Heart right ventricle (tissue), 16 donors: ENCODE results near the gene SLC17A9. TPM values are rescaled to one million over a fixed set of nuclear protein-coding genes. Genes with fewer than 3 reads are reported as not detected.

ENCODE experiments used
- ATAC-seq, 8 donors: fragments of 200-7000 bp; cut with Tn5 transposase; one replicate each; pipeline ENCODE4 v1.9.1; 2020; ENCODE audit warnings: mild to moderate bottlenecking in 8 of 8, moderate library complexity in 8 of 8, moderate number of reproducible peaks in 1 of 8
- DNase-seq, 2 donors: peaks; one replicate each; pipeline ENCODE4 v3.0.0-alpha.2; 2020
- H3K27ac ChIP-seq, 10 donors: fragments of 200-600 bp; sonication (generic) in 2 of 10; one replicate each; pipeline versions ENCODE4 v1.5.0 to v1.8.0; 2020 to 2022; ENCODE audit warnings: mild to moderate bottlenecking in 3 of 10
- H3K27me3 ChIP-seq, 7 donors: fragments of 200-600 bp; one replicate each; pipeline ENCODE4 v1.8.0; 2021 to 2022; ENCODE audit warnings: mild to moderate bottlenecking in 2 of 7
- H3K36me3 ChIP-seq, 9 donors: fragments of 200-600 bp; sonication (generic) in 1 of 9; one replicate each; pipeline versions ENCODE4 v1.5.0 to v1.8.0; 2020 to 2022; ENCODE audit warnings: mild to moderate bottlenecking in 2 of 9
- H3K4me1 ChIP-seq, 9 donors: fragments of 200-600 bp; sonication (generic) in 1 of 9; one replicate each; pipeline versions ENCODE4 v1.5.0 to v1.8.0; 2020 to 2022; ENCODE audit warnings: mild to moderate bottlenecking in 4 of 9
- H3K4me3 ChIP-seq, 10 donors: fragments of 200-600 bp; sonication (generic) in 2 of 10; one replicate each; pipeline versions ENCODE4 v1.5.0 to v1.8.0; 2020 to 2022; ENCODE audit warnings: mild to moderate bottlenecking in 7 of 10, moderate library complexity in 2 of 10
- H3K9me3 ChIP-seq, 11 donors: fragments of 200-600 bp in 10 of 11; sonication (generic) in 2 of 11; one replicate each; pipeline versions ENCODE4 v1.5.0 to v1.8.0; 2013 to 2022; ENCODE audit warnings: mild to moderate bottlenecking in 2 of 11, control low read depth in 1 of 11, moderate library complexity in 1 of 11
- WGBS, 2 donors: extraction: QIAGEN DNeasy Blood & Tissue Kit; methylation state at CpG; one replicate each; pipeline ENCODE4 v1.1.7; 2013; ENCODE audit warnings: inconsistent platforms in 1 of 2; 5-methylcytosine and 5-hydroxymethylcytosine counted together
- intact Hi-C, 10 donors: fragments of 100-400 bp; cut with DNase I; formaldehyde crosslinking; loops; one replicate each; pipeline versions ENCODE4 v1.11.1 to v1.14.2; 2022
- polyA plus RNA-seq, 2 donors: library from polyadenylated mRNA; stranded (reverse); fragments of 200-250 nt; gene quantifications; one replicate each; pipeline ENCODE4 v1.2.3, GENCODE V29; 2013
- total RNA-seq, 10 donors: library from RNA; stranded (reverse); fragmentation: NEBNext Ultra II Directional in 3 of 10; extraction: Animal tissue kit (Norgen Biotek cat#: 25700) in 3 of 10; gene quantifications; one replicate each; pipeline versions ENCODE4 v1.2.1 to v1.2.4, GENCODE V29; 2021 to 2023
- TF ChIP-seq, protein P1 (sequence below), 9 donors: fragments of 200-600 bp; sonication (generic) in 2 of 9; IDR thresholded peaks; one replicate each; pipeline versions ENCODE4 v1.5.0 to v1.8.0; 2021 to 2022; ENCODE audit warnings: antibody characterized with exemption in 9 of 9, mild to moderate bottlenecking in 5 of 9, moderate library complexity in 1 of 9
- donor health status: Arrhythmogenic right ventricular cardiomyopathy.
- donor health status: ischemic (EF 13 %, LVEDD 7.1; RV severe dilation, severe dysfunction).
- donor health status: healthy with polysubstance abuse.
- donor health status: DM: no; HTN: yes; CAD: no.
- donor health status: DM: no; HTN: no; CAD: no.
- donor health status: ischemic (EF 25% LVEDD 6.9; RV normal size, moderate dysfunction).
- donor health status: ischemic (EF 25% LVEDD 5.7; RV mildly dilated, moderate dysfunction).
- donor health status: healthy.
- donor health status: DM: yes; HTN: yes; CAD: no.
- donor health status: Ischemic cardiomyopathy.
- donor health status: ischemic (EF 35%, LVEDD 5.7; RV mildly dilated, moderate dysfunction).
- donor health status: nonischemic (EF 11% LVEDD 7.7; RV severe dilation, severe dysfunction).
- donor health status: DM: yes; HTN: yes; CAD: no.
- donor health status: PGD.
- donor health status: ischemic (EF 29% LVEDD 5.4; RV normal size, mild dysfunction).
- donor health status: nonischemic (EF 23%, LVEDD 6.1; RV moderate dilation, normal function).

Gene SLC17A9
- total and polyA plus RNA-seq, 12 donors, result 0.19 to 8.3 (median 1.0) TPM

DNA sequence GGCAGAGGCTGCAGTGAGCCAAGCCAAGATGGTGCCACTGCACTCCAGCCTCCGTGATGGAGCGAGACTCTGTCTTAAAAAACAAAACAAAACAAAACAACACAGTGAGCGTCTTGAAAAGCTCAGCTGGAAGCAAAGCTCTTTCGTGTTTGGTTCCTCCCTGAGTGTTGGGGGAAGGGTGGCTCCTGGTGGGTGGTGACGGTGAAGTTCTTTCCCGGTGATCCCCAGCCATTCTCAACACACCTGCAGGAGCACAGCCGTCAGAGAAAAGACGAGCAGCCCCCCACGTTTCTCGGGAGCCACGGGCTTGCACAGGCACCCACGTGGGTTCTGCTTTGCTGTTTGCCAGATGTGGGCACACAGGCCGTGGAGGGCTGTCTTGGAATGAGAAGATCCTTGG, 51.0 kb downstream of the SLC17A9 start:
- Histone ChIP-seq H3K27ac (no peak overlapping the region), H3K9me3 (no peaks in the 10 kb centered on the region), H3K4me1 (peaks cover 0 to 27% (median 15%) of the 10 kb centered on the region in 9 donors), H3K4me3 (no peak overlapping the region), H3K36me3 (no peaks in the 10 kb centered on the region), H3K27me3 (peaks cover 49 to 100% (median 98%) of the 10 kb centered on the region in 7 donors)
- DNase-seq, result no peak
- no peak for ATAC-seq
- TF ChIP-seq, protein P1, sequence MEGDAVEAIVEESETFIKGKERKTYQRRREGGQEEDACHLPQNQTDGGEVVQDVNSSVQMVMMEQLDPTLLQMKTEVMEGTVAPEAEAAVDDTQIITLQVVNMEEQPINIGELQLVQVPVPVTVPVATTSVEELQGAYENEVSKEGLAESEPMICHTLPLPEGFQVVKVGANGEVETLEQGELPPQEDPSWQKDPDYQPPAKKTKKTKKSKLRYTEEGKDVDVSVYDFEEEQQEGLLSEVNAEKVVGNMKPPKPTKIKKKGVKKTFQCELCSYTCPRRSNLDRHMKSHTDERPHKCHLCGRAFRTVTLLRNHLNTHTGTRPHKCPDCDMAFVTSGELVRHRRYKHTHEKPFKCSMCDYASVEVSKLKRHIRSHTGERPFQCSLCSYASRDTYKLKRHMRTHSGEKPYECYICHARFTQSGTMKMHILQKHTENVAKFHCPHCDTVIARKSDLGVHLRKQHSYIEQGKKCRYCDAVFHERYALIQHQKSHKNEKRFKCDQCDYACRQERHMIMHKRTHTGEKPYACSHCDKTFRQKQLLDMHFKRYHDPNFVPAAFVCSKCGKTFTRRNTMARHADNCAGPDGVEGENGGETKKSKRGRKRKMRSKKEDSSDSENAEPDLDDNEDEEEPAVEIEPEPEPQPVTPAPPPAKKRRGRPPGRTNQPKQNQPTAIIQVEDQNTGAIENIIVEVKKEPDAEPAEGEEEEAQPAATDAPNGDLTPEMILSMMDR (IDR thresholded peaks at IDR 0.05), result no peak
- 14 to 17% methylated on average over 13 of the region's 13 CpGs for WGBS, 2 donors
- intact Hi-C loops, result loop anchor here in 4 of 10 donors (10.0 kb wide), 3 partner anchors 49 to 129 kb away; partner anchors contain the start of gene SLC17A9 (in 1 of the 4)

GRCh38 chr20:63004607-63005364, 52.3 kb downstream of the SLC17A9 start:
- Histone ChIP-seq H3K9me3 (no peaks in the 10 kb centered on the region), H3K4me3 (no peak overlapping the region), H3K27me3 (peaks cover 61 to 100% (median 98%) of the 10 kb centered on the region in 7 donors), H3K4me1 (peaks cover 6 to 39% (median 23%) of the 10 kb centered on the region in 9 donors), H3K27ac (no peak overlapping the region), H3K36me3 (no peaks in the 10 kb centered on the region)
- ATAC-seq (no peak), DNase-seq (no peak)
- WGBS, 2 donors, result 5% methylated on average over 52 to 53 of the region's 53 CpGs
- TF ChIP-seq, protein P1 (IDR thresholded peaks at IDR 0.05), result no peak
- intact Hi-C loops, result loop anchor here in 6 of 10 donors (5.0 to 10.0 kb wide), 6 partner anchors 50 to 132 kb away; partner anchors contain the start of gene SLC17A9 (in 1 of the 6)

- H3K4me1 ChIP-seq, result peaks cover 6 to 45% (median 23%) of the 10 kb centered on the region in 9 donors
- TF ChIP-seq, protein P1 (IDR thresholded peaks at IDR 0.05), result no peak
- ATAC-seq (no peak), DNase-seq (no peak)
- H3K9me3 ChIP-seq, result no peaks in the 10 kb centered on the region
- peaks cover 67 to 100% (median 98%) of the 10 kb centered on the region in 7 donors for H3K27me3 ChIP-seq
- H3K27ac ChIP-seq, result no peak overlapping the region
- no peaks in the 10 kb centered on the region for H3K36me3 ChIP-seq
- intact Hi-C loops, result loop anchor here in 6 of 10 donors (5.0 to 10.0 kb wide), 6 partner anchors 51 to 133 kb away; partner anchors contain the start of gene SLC17A9 (in 1 of the 6)
- WGBS, 2 donors, result 4 to 6% methylated on average over 43 of the region's 43 CpGs
- no peak overlapping the region for H3K4me3 ChIP-seq
Measured at GRCh38 chr20:63005365-63005861, 52.9 kb downstream of the SLC17A9 start.

DNA sequence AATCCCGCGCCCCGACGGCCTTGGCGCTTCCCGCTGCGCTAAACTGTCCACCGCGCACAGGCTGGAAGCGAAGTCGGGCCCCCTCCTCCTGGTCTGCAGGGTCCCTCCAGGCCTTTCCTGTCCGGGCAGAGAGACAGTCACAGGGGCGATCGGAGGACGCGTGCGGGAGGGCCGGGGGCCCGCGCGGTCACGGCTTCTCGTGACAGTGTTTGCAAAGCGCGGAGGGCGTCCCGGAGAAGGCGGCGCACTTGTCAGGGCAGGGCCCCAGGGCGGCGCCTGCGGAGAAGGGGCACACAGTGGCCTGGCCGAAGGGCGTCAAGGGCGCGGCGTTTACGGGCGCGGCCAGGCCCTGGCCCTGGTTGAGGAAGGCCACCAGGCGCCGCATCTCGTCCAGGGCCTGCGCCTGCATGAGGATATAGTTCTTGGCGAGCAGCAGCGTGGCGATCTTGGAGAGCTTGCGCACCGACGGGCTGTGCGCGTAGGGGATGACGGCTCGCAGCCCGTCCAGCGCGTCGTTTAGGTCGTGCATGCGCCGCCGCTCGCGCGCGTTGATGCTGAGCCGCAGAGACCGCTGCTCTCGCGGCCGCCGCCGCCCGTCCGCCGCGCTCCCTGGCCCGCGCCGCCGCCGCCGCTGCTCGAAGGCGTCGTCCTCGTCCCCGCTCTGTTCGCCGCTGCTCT, 53.5 kb downstream of the SLC17A9 start:
- intact Hi-C loops, result loop anchor here in 6 of 10 donors (5.0 to 10.0 kb wide), 6 partner anchors 51 to 134 kb away; partner anchors contain the start of gene SLC17A9 (in 1 of the 6)
- WGBS, 2 donors, result 2% methylated on average over 90 of the region's 90 CpGs

More for the DNA sequence above, 53.5 kb downstream of the SLC17A9 start:
- TF ChIP-seq, protein P1 (IDR thresholded peaks at IDR 0.05), result no peak
- ATAC-seq (no peak), DNase-seq (peak in 1 of 2 donors; percentile 7)
- Histone ChIP-seq H3K4me1 (peaks cover 6 to 48% (median 23%) of the 10 kb centered on the region in 9 donors), H3K9me3 (no peaks in the 10 kb centered on the region), H3K27me3 (peaks cover 67 to 100% (median 100%) of the 10 kb centered on the region in 7 donors), H3K4me3 (peak overlapping the region in 1 of 10 donors; percentile 19), H3K27ac (no peak overlapping the region), H3K36me3 (no peaks in the 10 kb centered on the region)
